GM12865 (cell line): ENCODE data around the gene NBAS.
"Not testable (repeated sequence)": the region's sequence is repeated elsewhere in the genome, so short reads cannot be mapped to it uniquely, and the experiment has no call there.

Experiments
- DNase-seq: peaks from one replicate; pipeline ENCODE4 v3.0.0; 2010; ENCODE audit warnings: low read depth
- H3K4me3 ChIP-seq: 2 replicates; pipeline ENCODE4 v1.5.1; 2011; ENCODE audit warnings: mild to moderate bottlenecking, low read depth, low read length, control low read depth
- TF ChIP-seq, protein P1 (sequence below): IDR thresholded peaks from 2 replicates; pipeline ENCODE4 v1.5.1; 2011; ENCODE audit warnings: low read length, control low read depth, low read depth, inconsistent platforms; ENCODE audit not compliant: insufficient read depth; ENCODE audit errors: missing control alignments

NBAS gene

DNA sequence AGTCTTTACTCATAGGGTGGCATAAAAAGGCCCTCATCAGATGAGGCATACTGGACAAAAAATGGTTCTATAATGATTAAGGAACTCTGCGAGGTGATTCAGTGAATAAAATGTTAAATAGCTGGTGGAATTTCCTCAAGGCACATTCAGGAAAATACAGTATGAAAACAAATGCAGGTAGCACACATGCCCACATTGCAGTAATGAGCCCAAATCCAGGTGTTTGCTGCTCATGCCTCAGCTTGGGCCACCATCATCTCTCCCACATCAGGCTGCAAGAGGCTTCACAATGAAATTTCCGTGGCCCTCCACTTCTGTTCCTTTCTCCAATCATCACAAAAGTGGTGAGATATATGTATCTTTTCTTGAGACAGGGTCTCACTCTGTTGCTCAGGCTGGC, 298.3 kb downstream of the NBAS start:
- TF ChIP-seq, protein P1, sequence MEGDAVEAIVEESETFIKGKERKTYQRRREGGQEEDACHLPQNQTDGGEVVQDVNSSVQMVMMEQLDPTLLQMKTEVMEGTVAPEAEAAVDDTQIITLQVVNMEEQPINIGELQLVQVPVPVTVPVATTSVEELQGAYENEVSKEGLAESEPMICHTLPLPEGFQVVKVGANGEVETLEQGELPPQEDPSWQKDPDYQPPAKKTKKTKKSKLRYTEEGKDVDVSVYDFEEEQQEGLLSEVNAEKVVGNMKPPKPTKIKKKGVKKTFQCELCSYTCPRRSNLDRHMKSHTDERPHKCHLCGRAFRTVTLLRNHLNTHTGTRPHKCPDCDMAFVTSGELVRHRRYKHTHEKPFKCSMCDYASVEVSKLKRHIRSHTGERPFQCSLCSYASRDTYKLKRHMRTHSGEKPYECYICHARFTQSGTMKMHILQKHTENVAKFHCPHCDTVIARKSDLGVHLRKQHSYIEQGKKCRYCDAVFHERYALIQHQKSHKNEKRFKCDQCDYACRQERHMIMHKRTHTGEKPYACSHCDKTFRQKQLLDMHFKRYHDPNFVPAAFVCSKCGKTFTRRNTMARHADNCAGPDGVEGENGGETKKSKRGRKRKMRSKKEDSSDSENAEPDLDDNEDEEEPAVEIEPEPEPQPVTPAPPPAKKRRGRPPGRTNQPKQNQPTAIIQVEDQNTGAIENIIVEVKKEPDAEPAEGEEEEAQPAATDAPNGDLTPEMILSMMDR = no peak
- DNase-seq = no peak
- H3K4me3 ChIP-seq = no peak overlapping the region

DNA sequence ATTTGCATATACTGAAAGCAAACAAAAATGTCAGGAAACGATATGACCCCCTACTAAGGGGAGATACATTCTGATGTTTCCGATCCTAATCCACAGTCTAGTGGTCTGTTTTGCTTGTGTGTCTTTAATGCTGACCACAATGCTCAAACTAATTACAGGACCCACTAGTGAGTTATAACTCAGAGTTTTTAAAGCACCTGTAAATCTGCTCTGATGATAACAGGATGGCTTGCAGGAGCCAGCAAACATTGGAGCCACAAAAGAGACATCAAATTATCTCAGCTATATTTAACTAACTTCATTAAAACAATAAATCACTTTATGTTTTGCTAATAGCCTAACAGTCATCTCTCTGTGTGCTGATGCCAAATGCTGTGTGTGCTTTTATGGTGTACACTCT, 300.3 kb downstream of the NBAS start:
- TF ChIP-seq, protein P1 = no peak
- no peak for DNase-seq
- H3K4me3 ChIP-seq = no peak overlapping the region

DNA sequence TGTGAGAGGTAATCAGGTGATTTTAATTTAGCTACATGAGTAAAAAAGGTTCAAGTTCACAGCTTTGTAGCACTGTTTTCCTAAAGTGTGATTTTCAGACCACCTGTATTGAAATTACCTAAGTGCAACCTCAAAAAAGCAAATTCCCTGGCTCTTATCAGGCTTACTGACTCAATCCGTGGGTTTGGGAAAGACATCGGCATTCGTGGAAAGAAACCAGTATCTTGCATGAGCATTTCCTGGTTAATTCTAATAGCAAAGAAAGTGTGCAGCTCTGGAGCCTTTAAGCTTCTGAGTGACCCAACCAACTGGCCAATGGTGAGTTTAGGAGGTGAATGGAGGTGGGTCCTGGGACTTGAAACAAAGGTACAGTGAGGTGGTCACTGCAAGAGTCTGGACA, 300.9 kb downstream of the NBAS start:
- DNase-seq = no peak
- TF ChIP-seq, protein P1 = no peak
- H3K4me3 ChIP-seq = no peak overlapping the region

DNA sequence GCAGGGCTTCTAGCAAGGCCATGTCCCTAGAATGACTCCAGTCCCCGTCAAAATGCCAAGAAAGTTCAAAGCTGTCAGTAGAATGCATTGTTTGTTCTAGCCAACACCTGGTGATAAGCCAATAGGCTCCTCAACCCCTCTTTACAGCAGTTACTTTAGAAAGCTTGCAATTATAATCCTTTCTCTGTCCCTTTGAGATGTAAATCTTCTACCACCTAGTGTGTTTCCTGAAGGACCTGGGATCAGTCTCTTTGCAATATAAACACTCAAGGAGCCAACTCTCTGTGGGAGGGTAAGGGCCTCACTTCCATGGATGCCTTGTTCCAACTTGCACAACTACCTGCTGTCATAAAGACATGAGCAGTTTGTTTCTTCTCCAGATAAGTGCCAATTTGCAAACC, 301.8 kb downstream of the NBAS start:
- TF ChIP-seq, protein P1 = no peak
- no peak overlapping the region for H3K4me3 ChIP-seq
- no peak for DNase-seq

GRCh38 chr2:15258385-15258784, 302.7 kb downstream of the NBAS start:
- not testable (repeated sequence) for DNase-seq, H3K4me3 ChIP-seq

DNA sequence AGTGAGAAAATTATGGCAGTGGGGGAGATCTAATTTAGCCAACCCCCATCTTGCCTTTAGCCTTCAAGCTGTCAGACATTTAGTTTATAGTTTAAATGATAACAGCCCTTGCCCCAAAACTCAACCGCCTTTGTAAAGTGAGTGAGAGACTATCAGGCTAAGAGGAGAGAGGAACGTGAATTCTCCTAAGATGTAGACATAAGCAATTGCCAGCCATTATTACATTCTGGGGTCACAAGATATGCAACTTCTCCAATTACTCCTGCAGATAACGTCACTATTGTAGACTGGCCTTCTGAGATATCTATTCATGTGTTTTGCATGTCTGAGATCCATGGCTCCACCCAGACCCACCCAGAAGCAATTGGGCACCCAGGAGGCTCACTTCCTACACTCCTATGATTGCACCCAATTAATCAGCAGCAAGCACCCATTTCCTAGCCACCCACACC, 307.3 kb downstream of the NBAS start:
- TF ChIP-seq, protein P1 = no peak
- no peak overlapping the region for H3K4me3 ChIP-seq
- DNase-seq = no peak

DNA sequence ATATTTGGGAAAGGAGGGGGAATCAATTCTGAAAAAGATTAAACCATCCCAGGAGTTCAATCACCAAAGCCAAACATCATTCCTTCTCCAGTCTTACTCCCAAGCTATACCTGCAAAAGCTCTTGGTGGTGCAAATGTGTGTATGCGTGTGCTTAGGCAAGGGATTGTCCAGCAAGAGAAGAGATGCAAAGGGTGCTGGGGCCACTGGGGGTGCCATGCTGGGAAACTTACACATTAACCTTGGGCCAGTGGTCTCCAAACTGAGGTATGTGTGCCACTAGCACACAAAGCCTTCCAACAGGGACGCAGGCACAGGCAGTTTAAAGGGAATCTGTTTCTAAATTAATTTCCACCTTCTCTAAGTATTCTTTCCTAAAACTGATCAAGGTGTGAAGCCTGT, 307.9 kb downstream of the NBAS start:
- DNase-seq = no peak
- TF ChIP-seq, protein P1 = no peak
- H3K4me3 ChIP-seq = no peak overlapping the region

- TF ChIP-seq, protein P1 = no peak
Observed at GRCh38 chr2:15251753-15252152, 309.4 kb downstream of the NBAS start.

DNA sequence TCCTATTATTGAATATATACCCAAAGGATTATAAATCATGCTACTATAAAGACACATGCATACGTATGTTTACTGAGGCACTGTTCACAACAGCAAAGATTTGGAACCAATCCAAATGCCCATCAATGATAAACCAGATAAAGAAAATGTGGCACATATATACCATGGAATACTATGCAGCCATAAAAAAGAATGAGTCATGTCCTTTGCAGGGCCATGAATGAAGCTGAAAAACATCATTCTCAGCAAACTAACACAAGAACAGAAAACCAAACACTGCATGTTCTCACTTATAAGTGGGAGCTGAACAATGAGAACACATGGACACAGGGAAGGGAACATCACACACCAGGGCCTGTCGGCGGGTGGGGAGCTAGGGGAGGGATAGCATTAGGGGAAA, 310.2 kb downstream of the NBAS start:
- not testable (repeated sequence) for DNase-seq

More at GRCh38 chr2:15251753-15252152, 309.4 kb downstream of the NBAS start:
- DNase-seq = no peak
- H3K4me3 ChIP-seq = no peak overlapping the region

More for the DNA sequence above, 310.2 kb downstream of the NBAS start:
- not testable (repeated sequence) for H3K4me3 ChIP-seq
